ENCODE measurements around the gene GLIPR1L1. TPM values are rescaled to one million over a fixed set of nuclear protein-coding genes. Genes with fewer than 3 reads are reported as not detected.

The GLIPR1L1 gene
- polyA plus RNA-seq, 1 donor from 2014 or later = not detected

DNA sequence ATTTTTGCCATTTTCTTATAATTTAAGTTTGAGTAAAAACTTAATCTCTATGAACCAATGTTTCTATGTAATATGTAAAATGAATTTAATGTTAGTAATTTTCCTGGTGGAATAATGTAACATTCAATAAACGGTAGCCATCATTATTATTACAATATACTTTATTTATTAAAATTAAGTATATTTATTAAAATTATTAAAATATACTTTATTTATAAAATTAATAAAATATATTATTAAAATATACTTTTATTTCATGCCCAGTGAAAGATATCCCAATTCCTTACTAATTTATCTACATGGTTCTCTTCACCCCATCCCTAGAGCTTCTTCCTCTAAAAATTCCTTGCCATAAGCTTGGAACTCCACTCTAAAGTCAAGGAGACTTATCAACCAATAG, 6.8 kb upstream of the GLIPR1L1 start:
- peaks cover 4% of the 10 kb centered on the region for H3F3A ChIP-seq (ENCODE audit: insufficient read depth, low read length, poor library complexity, severe bottlenecking)
- no peaks in the 10 kb centered on the region for H3K9me2 ChIP-seq (ENCODE audit: insufficient read depth, low read length)
- H3K27ac ChIP-seq (ENCODE audit: low read length) = no peak overlapping the region
- no peak overlapping the region for H2AFZ ChIP-seq (ENCODE audit: low read depth, low read length)
- no peak overlapping the region for H3K4me2 ChIP-seq (ENCODE audit: low read length)
- no peak overlapping the region for H3K4me3 ChIP-seq (ENCODE audit: low read length)
- H3K79me2 ChIP-seq (replicated peaks; ENCODE audit: insufficient read depth, low read length) = no peaks in the 10 kb centered on the region
- no peaks in the 10 kb centered on the region for H3K27me3 ChIP-seq (ENCODE audit: insufficient read depth, low read depth, low read length)
- TF ChIP-seq MXI1 (conservative IDR thresholded peaks at IDR 0.05; ENCODE audit: poor library complexity, severe bottlenecking) (no peak), POLR2AphosphoS5 (IDR thresholded peaks at IDR 0.05) (no peak), SMC3 (conservative IDR thresholded peaks at IDR 0.05; ENCODE audit: poor library complexity) (no peak), RAD21 (conservative IDR thresholded peaks at IDR 0.05) (no peak), EP300 (conservative IDR thresholded peaks at IDR 0.05; ENCODE audit: poor library complexity, severe bottlenecking) (no peak), EZH2 (IDR thresholded peaks at IDR 0.05; ENCODE audit: borderline replicate concordance, insufficient read depth, low read length, poor library complexity, severe bottlenecking) (no peak), TAF1 (IDR thresholded peaks at IDR 0.05; ENCODE audit: low read depth) (no peak)
- TF ChIP-seq, protein P1, sequence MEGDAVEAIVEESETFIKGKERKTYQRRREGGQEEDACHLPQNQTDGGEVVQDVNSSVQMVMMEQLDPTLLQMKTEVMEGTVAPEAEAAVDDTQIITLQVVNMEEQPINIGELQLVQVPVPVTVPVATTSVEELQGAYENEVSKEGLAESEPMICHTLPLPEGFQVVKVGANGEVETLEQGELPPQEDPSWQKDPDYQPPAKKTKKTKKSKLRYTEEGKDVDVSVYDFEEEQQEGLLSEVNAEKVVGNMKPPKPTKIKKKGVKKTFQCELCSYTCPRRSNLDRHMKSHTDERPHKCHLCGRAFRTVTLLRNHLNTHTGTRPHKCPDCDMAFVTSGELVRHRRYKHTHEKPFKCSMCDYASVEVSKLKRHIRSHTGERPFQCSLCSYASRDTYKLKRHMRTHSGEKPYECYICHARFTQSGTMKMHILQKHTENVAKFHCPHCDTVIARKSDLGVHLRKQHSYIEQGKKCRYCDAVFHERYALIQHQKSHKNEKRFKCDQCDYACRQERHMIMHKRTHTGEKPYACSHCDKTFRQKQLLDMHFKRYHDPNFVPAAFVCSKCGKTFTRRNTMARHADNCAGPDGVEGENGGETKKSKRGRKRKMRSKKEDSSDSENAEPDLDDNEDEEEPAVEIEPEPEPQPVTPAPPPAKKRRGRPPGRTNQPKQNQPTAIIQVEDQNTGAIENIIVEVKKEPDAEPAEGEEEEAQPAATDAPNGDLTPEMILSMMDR (IDR thresholded peaks at IDR 0.05; ENCODE audit: poor library complexity, severe bottlenecking) = no peak
- TF ChIP-seq, protein P2, sequence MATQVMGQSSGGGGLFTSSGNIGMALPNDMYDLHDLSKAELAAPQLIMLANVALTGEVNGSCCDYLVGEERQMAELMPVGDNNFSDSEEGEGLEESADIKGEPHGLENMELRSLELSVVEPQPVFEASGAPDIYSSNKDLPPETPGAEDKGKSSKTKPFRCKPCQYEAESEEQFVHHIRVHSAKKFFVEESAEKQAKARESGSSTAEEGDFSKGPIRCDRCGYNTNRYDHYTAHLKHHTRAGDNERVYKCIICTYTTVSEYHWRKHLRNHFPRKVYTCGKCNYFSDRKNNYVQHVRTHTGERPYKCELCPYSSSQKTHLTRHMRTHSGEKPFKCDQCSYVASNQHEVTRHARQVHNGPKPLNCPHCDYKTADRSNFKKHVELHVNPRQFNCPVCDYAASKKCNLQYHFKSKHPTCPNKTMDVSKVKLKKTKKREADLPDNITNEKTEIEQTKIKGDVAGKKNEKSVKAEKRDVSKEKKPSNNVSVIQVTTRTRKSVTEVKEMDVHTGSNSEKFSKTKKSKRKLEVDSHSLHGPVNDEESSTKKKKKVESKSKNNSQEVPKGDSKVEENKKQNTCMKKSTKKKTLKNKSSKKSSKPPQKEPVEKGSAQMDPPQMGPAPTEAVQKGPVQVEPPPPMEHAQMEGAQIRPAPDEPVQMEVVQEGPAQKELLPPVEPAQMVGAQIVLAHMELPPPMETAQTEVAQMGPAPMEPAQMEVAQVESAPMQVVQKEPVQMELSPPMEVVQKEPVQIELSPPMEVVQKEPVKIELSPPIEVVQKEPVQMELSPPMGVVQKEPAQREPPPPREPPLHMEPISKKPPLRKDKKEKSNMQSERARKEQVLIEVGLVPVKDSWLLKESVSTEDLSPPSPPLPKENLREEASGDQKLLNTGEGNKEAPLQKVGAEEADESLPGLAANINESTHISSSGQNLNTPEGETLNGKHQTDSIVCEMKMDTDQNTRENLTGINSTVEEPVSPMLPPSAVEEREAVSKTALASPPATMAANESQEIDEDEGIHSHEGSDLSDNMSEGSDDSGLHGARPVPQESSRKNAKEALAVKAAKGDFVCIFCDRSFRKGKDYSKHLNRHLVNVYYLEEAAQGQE (IDR thresholded peaks at IDR 0.05; ENCODE audit: borderline replicate concordance) = no peak
- no peaks in the 10 kb centered on the region for H3K9me3 ChIP-seq (ENCODE audit: low read length)
- no peaks in the 10 kb centered on the region for H4K20me1 ChIP-seq (ENCODE audit: insufficient read depth)
- H3K9ac ChIP-seq (ENCODE audit: low read length) = no peak overlapping the region
- H3K36me3 ChIP-seq (ENCODE audit: insufficient read depth, low read length) = no peaks in the 10 kb centered on the region

DNA sequence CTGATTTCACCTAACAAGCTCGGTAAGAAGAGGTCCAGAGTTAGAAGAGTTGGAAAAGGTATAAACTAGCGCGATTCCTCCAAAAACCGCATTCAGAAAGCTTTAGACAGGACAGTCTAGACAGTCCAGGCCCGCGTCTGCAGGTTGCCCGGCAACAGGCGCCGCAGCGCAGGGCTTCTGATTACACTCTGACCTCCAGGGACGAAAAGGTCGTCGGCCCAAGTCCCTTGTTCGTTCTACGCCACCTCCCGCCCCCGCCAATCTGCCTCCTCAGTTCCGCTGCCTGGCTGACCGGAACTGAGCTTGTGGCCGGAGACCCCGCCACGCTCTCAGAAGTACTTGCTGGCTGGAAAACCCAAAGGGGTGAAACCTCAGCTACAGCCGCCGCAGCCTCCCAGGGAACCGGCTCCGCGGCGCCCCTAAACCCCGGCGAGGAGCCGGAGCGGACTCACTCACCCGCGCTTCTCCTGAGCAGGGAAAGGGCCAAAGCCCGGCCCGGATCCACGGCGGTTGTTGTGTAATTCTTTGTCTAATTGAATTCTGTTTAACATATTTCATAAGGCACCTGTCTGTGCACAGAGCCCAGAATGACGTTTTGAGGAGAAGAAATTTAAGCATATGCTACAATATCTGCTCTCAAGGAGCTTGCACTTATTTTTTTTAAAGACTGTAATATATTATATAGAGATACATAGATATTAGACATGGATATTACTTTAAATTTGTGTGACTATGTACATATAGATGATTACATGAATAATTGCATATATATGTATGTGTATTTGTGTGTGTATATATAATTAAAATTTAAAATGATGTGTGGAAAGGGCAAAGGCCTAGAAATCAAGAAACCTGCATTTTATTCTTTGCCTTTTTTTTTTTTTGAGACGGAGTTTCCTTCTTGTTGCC, 4.3 kb upstream of the GLIPR1L1 start, which contains the start of gene CAPS2:
Gene CAPS2, minus strand, starts transcription at position 407 of the 909 bp plus-strand sequence. CDS start 3,826 bp downstream, outside the sequence.
- Histone ChIP-seq H3K4me3 (ENCODE audit: low read length) (peak within 1 kb of the TSS; percentile 72), H4K20me1 (ENCODE audit: insufficient read depth) (no peaks in the 10 kb centered on the region), H3K36me3 (ENCODE audit: insufficient read depth, low read length) (no peaks in the 10 kb centered on the region), H3K9ac (ENCODE audit: low read length) (peak within 1 kb of the TSS; percentile 46), H3K27me3 (ENCODE audit: insufficient read depth, low read depth, low read length) (no peaks in the 10 kb centered on the region), H3K4me2 (ENCODE audit: low read length) (peak within 1 kb of the TSS; percentile 67), H3K27ac (ENCODE audit: low read length) (no peak within 1 kb of the TSS), H3K79me2 (replicated peaks; ENCODE audit: insufficient read depth, low read length) (no peaks in the 10 kb centered on the region), H2AFZ (ENCODE audit: low read depth, low read length) (peak within 1 kb of the TSS; percentile 46), H3F3A (ENCODE audit: insufficient read depth, low read length, poor library complexity, severe bottlenecking) (peaks cover 4% of the 10 kb centered on the region), H3K9me2 (ENCODE audit: insufficient read depth, low read length) (no peaks in the 10 kb centered on the region), H3K9me3 (ENCODE audit: low read length) (no peaks in the 10 kb centered on the region)
- peak; percentile 45 for TF ChIP-seq EP300 (conservative IDR thresholded peaks at IDR 0.05; ENCODE audit: poor library complexity, severe bottlenecking)
- TF ChIP-seq, protein P1 (IDR thresholded peaks at IDR 0.05; ENCODE audit: poor library complexity, severe bottlenecking) = peak; percentile 24
- peak; percentile 42 for TF ChIP-seq TAF1 (IDR thresholded peaks at IDR 0.05; ENCODE audit: low read depth)
- no peak for TF ChIP-seq POLR2AphosphoS5 (IDR thresholded peaks at IDR 0.05)
- TF ChIP-seq RAD21 (conservative IDR thresholded peaks at IDR 0.05) = peak; percentile 50
- peak; percentile 49 for TF ChIP-seq MXI1 (conservative IDR thresholded peaks at IDR 0.05; ENCODE audit: poor library complexity, severe bottlenecking)
- TF ChIP-seq, protein P2 (IDR thresholded peaks at IDR 0.05; ENCODE audit: borderline replicate concordance) = no peak
- peak; percentile 52 for TF ChIP-seq SMC3 (conservative IDR thresholded peaks at IDR 0.05; ENCODE audit: poor library complexity)
